Measurements from ENCODE around the gene PNPLA7.
"Not testable (repeated sequence)": the region's sequence is repeated elsewhere in the genome, so short reads cannot be mapped to it uniquely, and the experiment has no call there.

PNPLA7 gene

GRCh38 chr9:137410891-137411249, 139.3 kb downstream of the PNPLA7 start:
- DNase-seq, result no peak

GRCh38 chr9:137410236-137410890, 139.8 kb downstream of the PNPLA7 start:
- not testable (repeated sequence) for DNase-seq

All from activated CD8-positive, alpha-beta memory T cell treated with anti-CD3 and anti-CD28 coated beads, Interleukin-2, amount 50 U/mL, for 4 hours (primary cell).